ENCODE measurements around the gene FAM81A.

GRCh38 chr15:59537403-59537802, 99.4 kb downstream of the FAM81A start:
- TF ChIP-seq CTCF (IDR thresholded peaks at IDR 0.05) (no peak), POLR2A (IDR thresholded peaks at IDR 0.05; ENCODE audit: low read length) (no peak), EP300 (IDR thresholded peaks at IDR 0.05) (no peak)
